ENCODE measurements around the gene CTXN1.
"Not testable (repeated sequence)": the region's sequence is repeated elsewhere in the genome, so short reads cannot be mapped to it uniquely, and the experiment has no call there.

Gene CTXN1

DNA sequence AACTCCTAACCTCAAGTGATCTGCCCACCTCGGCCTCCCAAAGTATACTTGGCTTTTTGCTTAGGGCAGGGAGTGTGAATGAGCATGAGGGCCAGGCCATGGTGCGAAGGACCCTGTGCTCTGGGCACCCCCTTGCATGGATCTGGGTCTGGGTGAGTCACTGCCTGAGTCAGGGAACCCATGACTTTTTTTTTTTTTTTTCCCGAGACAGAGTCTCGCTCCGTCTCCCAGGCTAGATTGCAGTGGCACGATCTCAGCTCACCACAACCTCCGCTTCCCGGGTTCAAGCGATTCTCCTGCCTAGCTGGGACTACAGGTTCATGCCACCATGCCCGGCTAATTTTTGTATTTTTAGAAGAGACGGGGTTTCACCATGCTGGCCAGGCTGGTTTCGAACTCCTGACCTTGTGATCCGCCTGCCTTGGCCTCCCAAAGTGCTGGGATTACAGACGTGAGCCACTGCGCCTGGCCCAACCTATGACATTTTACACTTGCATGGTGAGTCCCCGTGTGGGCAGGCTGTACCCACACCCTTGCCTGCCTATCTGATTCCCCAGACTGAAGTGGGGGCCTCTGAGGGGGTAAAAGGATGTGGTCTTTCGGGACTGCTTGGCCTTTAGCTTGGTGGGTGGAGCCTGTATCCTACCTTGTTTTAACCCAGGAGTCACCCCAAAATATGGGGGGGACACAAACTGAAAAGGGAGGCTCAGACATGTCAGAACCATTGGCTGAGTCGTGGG, 32.4 kb downstream of the CTXN1 start:
- DNase-seq, H3K4me3 Mint-ChIP-seq: not testable (repeated sequence)

GRCh38 chr19:7888826-7889217, 37.1 kb downstream of the CTXN1 start:
- no peak overlapping the region for H3K27ac Mint-ChIP-seq
- peaks cover 2% of the 10 kb centered on the region for H3K4me1 Mint-ChIP-seq (ENCODE audit: low read depth)
- peaks cover 33% of the 10 kb centered on the region for H3K27me3 Mint-ChIP-seq
- H3K36me3 Mint-ChIP-seq (ENCODE audit: low read depth): no peaks in the 10 kb centered on the region
- no peak overlapping the region for H3K4me3 Mint-ChIP-seq
- no peaks in the 10 kb centered on the region for H3K9me3 Mint-ChIP-seq
- no peak for DNase-seq

More for the DNA sequence above, 32.4 kb downstream of the CTXN1 start:
- H3K9me3 Mint-ChIP-seq; H3K36me3 Mint-ChIP-seq (ENCODE audit: low read depth); H3K4me1 Mint-ChIP-seq (ENCODE audit: low read depth); H3K27ac Mint-ChIP-seq: not testable (repeated sequence)
- peaks cover 45% of the 10 kb centered on the region for H3K27me3 Mint-ChIP-seq

DNA sequence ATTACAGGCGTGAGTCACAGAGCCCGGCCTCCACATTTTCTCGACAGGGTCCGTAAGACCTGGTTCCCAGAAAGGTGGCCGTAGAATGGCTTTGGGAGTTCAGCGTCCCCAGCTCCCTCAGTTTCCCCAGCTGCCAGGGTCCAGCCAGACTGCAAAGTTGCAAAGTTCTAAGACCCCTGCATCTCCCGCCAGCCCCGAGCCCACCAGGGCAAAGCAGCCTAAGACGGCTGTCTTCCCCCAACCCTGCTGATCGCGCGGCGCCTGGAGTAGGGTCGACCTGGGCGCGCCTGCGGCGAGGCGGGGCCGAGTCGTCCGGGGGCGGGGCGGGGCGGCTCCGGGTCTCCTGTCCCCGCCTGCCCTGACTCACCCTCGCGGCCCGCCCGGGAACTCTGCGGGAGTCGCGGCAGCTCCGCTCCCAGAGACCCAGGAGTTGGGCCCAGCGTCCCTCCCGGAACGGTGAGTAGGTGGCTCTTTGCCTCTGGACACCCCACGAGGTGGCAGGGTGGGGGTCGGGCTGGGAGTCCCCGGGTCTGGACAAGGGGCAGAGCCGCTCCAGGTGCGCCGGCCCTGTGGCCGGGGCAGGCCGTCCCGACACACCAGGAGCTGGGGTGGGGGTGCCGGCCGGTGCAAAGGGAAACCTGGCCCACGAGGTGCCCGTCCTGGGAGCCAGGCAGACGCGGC, 37.6 kb downstream of the CTXN1 start, which contains the start of gene LRRC8E:
Gene LRRC8E (plus strand): TSS at position 366 of the 681 bp plus-strand sequence. CDS start 7,094 bp downstream, outside the sequence.
- no peaks in the 10 kb centered on the region for H3K9me3 Mint-ChIP-seq
- DNase-seq: peak; percentile 66
- no peak within 1 kb of the TSS for H3K4me3 Mint-ChIP-seq
- no peaks in the 10 kb centered on the region for H3K36me3 Mint-ChIP-seq (ENCODE audit: low read depth)
- peaks cover 30% of the 10 kb centered on the region for H3K27me3 Mint-ChIP-seq
- H3K27ac Mint-ChIP-seq: no peak within 1 kb of the TSS
- peaks cover 2% of the 10 kb centered on the region for H3K4me1 Mint-ChIP-seq (ENCODE audit: low read depth)

- DNase-seq: no peak
- H3K36me3 Mint-ChIP-seq (ENCODE audit: low read depth): no peaks in the 10 kb centered on the region
- H3K27me3 Mint-ChIP-seq: peaks cover 30% of the 10 kb centered on the region
- no peaks in the 10 kb centered on the region for H3K9me3 Mint-ChIP-seq
- no peak overlapping the region for H3K4me3 Mint-ChIP-seq
- peaks cover 2% of the 10 kb centered on the region for H3K4me1 Mint-ChIP-seq (ENCODE audit: low read depth)
- no peak overlapping the region for H3K27ac Mint-ChIP-seq
These were observed 38.4 kb downstream of the CTXN1 start for GRCh38 chr19:7887408-7888144.

- Mint-ChIP-seq H3K4me3 (no peak overlapping the region), H3K9me3 (no peaks in the 10 kb centered on the region), H3K27ac (no peak overlapping the region), H3K27me3 (peaks cover 23% of the 10 kb centered on the region), H3K4me1 (ENCODE audit: low read depth) (peaks cover 2% of the 10 kb centered on the region), H3K36me3 (ENCODE audit: low read depth) (no peaks in the 10 kb centered on the region)
- no peak for DNase-seq
These were observed 40.1 kb downstream of the CTXN1 start for GRCh38 chr19:7885818-7886217.

DNA sequence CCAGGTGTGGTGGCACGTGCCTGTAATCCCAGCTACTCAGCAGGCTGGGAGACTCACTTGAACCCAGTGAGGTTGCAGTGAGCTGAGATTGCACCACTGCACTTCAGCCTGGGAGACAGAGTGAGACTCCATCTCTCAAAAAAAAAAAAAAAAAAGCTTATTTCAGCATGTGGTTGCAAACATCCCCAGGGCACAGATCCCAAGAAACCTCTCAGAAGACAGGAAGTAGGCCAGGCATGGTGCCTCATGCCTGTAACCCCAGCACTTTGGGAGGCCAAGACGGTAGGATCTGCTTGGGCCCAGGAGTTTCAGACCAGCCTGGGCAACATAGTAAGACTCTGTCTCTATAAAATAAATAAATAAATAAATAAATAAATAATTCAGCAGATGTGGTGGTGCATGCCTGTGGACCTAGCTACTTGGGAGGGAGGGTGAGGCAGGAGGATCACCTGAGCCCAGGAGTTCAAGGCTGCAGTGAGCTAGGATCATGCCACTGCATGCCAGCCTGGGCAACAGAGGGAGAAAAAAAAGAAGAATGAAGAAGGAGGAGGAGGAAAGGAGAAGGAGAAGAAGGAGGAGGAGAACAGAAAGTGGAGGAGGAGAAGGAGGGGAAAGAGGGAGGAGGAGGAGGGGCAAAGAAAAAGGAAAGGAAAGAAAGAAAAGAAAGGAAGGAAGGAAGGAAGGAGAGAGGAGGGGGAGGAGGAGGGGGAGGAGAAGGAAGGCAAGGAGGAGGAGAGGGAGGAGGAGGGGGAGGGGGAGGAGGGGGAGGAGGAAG, 42.0 kb downstream of the CTXN1 start:
- H3K4me1 Mint-ChIP-seq (ENCODE audit: low read depth): peaks cover 2% of the 10 kb centered on the region
- H3K27me3 Mint-ChIP-seq: peaks cover 10% of the 10 kb centered on the region
- H3K27ac Mint-ChIP-seq: no peak overlapping the region
- no peak for DNase-seq
- no peaks in the 10 kb centered on the region for H3K9me3 Mint-ChIP-seq
- no peaks in the 10 kb centered on the region for H3K36me3 Mint-ChIP-seq (ENCODE audit: low read depth)
- no peak overlapping the region for H3K4me3 Mint-ChIP-seq

DNA sequence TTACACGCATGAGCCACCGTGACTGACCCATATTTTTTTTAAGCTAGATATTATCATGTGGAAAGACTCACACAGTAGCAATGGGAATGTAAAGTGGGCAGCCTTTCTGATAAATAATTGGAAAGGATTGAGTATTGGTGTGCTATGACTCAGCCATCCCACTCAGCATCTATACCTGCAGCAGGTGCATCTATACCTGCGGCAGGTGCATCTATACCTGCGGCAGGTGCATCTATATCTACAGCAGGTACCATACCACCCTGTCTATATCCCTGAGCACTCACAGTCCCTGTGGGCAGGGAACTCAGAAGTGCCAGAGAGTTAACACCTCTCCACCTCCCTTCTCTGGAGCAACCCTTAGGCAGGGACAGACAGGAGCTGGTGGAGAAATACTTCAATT, 42.8 kb downstream of the CTXN1 start:
- no peak for DNase-seq
- no peaks in the 10 kb centered on the region for H3K4me1 Mint-ChIP-seq (ENCODE audit: low read depth)
- no peak overlapping the region for H3K4me3 Mint-ChIP-seq
- no peaks in the 10 kb centered on the region for H3K36me3 Mint-ChIP-seq (ENCODE audit: low read depth)
- no peak overlapping the region for H3K27ac Mint-ChIP-seq
- H3K9me3 Mint-ChIP-seq: no peaks in the 10 kb centered on the region
- peaks cover 6% of the 10 kb centered on the region for H3K27me3 Mint-ChIP-seq

DNA sequence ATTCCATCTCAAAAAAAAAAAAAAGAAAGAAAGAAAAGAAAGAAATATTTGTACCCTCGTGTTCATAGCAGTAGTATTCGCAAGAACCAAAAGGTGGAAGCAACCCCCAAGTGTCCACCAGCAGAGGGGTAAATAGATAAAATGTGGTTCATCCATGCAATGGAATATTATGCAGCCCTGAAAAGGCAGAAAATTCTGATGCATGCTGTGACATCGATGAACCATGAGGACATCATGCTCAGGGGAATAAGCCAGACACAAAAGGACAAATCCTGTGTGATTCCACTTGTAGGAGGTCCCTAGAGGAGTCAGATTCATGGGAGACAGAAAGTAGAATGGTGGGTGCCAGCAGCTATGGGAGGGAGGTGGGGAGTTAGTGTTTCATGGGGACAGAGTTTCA, 44.0 kb downstream of the CTXN1 start:
- Mint-ChIP-seq H3K27me3 (peaks cover 3% of the 10 kb centered on the region), H3K36me3 (ENCODE audit: low read depth) (no peaks in the 10 kb centered on the region), H3K4me3 (no peak overlapping the region), H3K9me3 (no peaks in the 10 kb centered on the region), H3K27ac (no peak overlapping the region), H3K4me1 (ENCODE audit: low read depth) (no peaks in the 10 kb centered on the region)
- no peak for DNase-seq

DNA sequence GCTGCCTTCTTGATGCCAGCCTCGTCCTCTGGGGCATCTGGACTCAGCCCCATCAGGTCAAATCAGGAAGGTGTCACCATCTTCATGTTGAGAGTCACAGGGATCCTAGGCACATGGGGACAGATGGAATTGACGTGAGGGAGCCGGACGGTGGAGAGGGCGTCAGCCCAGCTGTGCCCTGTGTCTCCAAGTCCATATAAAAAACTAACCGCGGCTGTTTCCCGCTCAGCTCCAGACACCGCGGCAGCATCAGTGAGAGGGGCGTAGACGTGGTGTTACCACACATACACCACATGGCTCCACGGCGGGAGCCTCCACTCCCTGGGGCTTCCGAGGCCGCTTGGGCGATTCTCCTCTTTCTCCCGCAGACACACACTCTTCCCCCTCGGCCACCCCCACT, 46.1 kb downstream of the CTXN1 start:
- Mint-ChIP-seq H3K9me3 (no peaks in the 10 kb centered on the region), H3K4me1 (ENCODE audit: low read depth) (peaks cover under 1% of the 10 kb centered on the region), H3K27me3 (peaks cover 13% of the 10 kb centered on the region), H3K36me3 (ENCODE audit: low read depth) (no peaks in the 10 kb centered on the region), H3K27ac (no peak overlapping the region), H3K4me3 (no peak overlapping the region)
- no peak for DNase-seq

- no peaks in the 10 kb centered on the region for H3K36me3 Mint-ChIP-seq (ENCODE audit: low read depth)
These were observed 46.7 kb downstream of the CTXN1 start for GRCh38 chr19:7879111-7879807.

GRCh38 chr19:7877249-7877836, 48.6 kb downstream of the CTXN1 start:
- peaks cover 28% of the 10 kb centered on the region for H3K27me3 Mint-ChIP-seq
- no peak overlapping the region for H3K4me3 Mint-ChIP-seq
- no peak overlapping the region for H3K27ac Mint-ChIP-seq
- H3K4me1 Mint-ChIP-seq (ENCODE audit: low read depth): peaks cover 10% of the 10 kb centered on the region
- no peaks in the 10 kb centered on the region for H3K36me3 Mint-ChIP-seq (ENCODE audit: low read depth)
- no peak for DNase-seq
- H3K9me3 Mint-ChIP-seq: no peaks in the 10 kb centered on the region

More at GRCh38 chr19:7879111-7879807, 46.7 kb downstream of the CTXN1 start:
- Mint-ChIP-seq H3K9me3 (no peaks in the 10 kb centered on the region), H3K4me1 (ENCODE audit: low read depth) (peaks cover 4% of the 10 kb centered on the region), H3K27me3 (peaks cover 17% of the 10 kb centered on the region), H3K4me3 (no peak overlapping the region), H3K27ac (no peak overlapping the region)
- DNase-seq: no peak

GRCh38 chr19:7874897-7875273, 51.0 kb downstream of the CTXN1 start:
- H3K36me3 Mint-ChIP-seq (ENCODE audit: low read depth): no peaks in the 10 kb centered on the region
- DNase-seq: no peak
- peaks cover 25% of the 10 kb centered on the region for H3K4me1 Mint-ChIP-seq (ENCODE audit: low read depth)
- H3K27ac Mint-ChIP-seq: no peak overlapping the region
- H3K9me3 Mint-ChIP-seq: no peaks in the 10 kb centered on the region
- H3K27me3 Mint-ChIP-seq: peaks cover 41% of the 10 kb centered on the region
- H3K4me3 Mint-ChIP-seq: peak overlapping the region; percentile 35

Measured in activated T-cell treated with anti-CD3 and anti-CD28 coated beads, Interleukin-2, amount 50 U/mL, for 24 hours (primary cell).